Measurements from ENCODE around the gene CDHR3. TPM values are rescaled to one million over a fixed set of nuclear protein-coding genes. Genes with fewer than 3 reads are reported as not detected.

Gene CDHR3
- total and polyA plus RNA-seq, 9 of the 15 experiments (the other 6 are each of a cell fraction or from before 2014, with no cell fraction given): 0.03 to 0.66 (median 0.24) TPM; not detected in 1

DNA sequence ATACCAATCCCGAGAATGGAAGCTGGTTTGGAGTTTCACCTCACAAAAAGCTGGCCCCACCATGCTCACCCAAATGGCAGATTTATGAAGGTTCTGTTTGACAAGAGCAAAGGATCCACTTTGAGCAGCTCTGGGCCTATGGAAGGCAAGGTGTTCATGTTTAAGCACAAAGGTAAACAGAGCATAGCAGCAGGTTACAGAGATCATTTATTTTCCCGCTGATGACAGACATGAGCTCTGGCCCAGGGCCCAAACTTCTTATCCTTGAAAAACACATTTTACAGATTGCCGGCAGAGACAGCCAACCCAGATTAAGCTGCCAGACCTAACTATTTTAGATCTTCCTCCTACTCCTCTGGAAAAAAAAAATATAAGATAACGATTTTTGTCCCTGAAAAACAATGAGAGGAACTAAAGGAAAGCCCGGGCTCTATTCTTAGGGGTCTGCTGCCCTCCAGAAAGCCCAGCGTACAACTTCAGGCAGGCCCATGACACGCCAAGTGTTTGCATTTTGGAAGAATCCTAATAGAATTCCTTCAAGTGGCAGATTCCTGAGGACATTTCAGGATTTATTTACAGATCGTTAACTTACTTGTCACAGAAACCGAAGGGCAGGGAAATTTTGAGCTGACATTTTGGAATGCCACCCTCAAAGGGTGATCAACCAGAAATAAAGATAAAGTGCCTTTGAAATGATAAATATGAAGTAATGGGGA, 109.1 kb downstream of the CDHR3 start (continued):
- TF ChIP-seq FOXJ2 (tag; IDR thresholded peaks at IDR 0.05) (peak; percentile 99), BMI1 (IDR thresholded peaks at IDR 0.05; ENCODE audit: low read length) (no peak), ZNF134 (CRISPR knock-in tag; conservative IDR thresholded peaks at IDR 0.05) (0 out of 2 replicates have a peak, but pooled peaks have one; percentile 5), GABPB1 (CRISPR knock-in tag; IDR thresholded peaks at IDR 0.05) (peak; percentile 19; the same call in 1 of the 2 replicates), SMAD1 (IDR thresholded peaks at IDR 0.05; ENCODE audit: low read depth, low read length, partially characterized antibody) (peak; percentile 98), LEF1 (IDR thresholded peaks at IDR 0.05) (peak; percentile 98), GABPA (tag; conservative IDR thresholded peaks at IDR 0.05; ENCODE audit: low read depth) (peak; percentile 55)
- TF ChIP-seq, protein P1, sequence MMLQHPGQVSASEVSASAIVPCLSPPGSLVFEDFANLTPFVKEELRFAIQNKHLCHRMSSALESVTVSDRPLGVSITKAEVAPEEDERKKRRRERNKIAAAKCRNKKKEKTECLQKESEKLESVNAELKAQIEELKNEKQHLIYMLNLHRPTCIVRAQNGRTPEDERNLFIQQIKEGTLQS (IDR thresholded peaks at IDR 0.05): peak; percentile 32; the same call in 1 of the 2 replicates
- TF ChIP-seq, protein P1 (CRISPR knock-in tag; conservative IDR thresholded peaks at IDR 0.05): no peak
- TF ChIP-seq, protein P2, sequence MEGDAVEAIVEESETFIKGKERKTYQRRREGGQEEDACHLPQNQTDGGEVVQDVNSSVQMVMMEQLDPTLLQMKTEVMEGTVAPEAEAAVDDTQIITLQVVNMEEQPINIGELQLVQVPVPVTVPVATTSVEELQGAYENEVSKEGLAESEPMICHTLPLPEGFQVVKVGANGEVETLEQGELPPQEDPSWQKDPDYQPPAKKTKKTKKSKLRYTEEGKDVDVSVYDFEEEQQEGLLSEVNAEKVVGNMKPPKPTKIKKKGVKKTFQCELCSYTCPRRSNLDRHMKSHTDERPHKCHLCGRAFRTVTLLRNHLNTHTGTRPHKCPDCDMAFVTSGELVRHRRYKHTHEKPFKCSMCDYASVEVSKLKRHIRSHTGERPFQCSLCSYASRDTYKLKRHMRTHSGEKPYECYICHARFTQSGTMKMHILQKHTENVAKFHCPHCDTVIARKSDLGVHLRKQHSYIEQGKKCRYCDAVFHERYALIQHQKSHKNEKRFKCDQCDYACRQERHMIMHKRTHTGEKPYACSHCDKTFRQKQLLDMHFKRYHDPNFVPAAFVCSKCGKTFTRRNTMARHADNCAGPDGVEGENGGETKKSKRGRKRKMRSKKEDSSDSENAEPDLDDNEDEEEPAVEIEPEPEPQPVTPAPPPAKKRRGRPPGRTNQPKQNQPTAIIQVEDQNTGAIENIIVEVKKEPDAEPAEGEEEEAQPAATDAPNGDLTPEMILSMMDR (IDR thresholded peaks at IDR 0.05 in 2 of 3, conservative IDR thresholded peaks at IDR 0.05 in 1 of 3; ENCODE audit: insufficient read depth in 2 of 3, low read depth in 1 of 3, low read length in 3 of 3): no peak; a peak in 1 of 6 replicates

Measured in K562 (cell line).